Astrocyte (in vitro differentiated cells and primary cell): Measurements from ENCODE around the gene METTL26.

Experiments used
- CTCF ChIP-seq: IDR thresholded peaks from 2 replicates; pipeline ENCODE4 v1.5.1; 2011; ENCODE audit warnings: low read depth, mild to moderate bottlenecking, inconsistent platforms, low read length, moderate library complexity; ENCODE audit not compliant: insufficient read depth
- EZH2 ChIP-seq: IDR thresholded peaks from 2 replicates; pipeline ENCODE4 v1.6.1; 2012; ENCODE audit warnings: mild to moderate bottlenecking, low read length, inconsistent platforms; ENCODE audit not compliant: insufficient read depth

DNA sequence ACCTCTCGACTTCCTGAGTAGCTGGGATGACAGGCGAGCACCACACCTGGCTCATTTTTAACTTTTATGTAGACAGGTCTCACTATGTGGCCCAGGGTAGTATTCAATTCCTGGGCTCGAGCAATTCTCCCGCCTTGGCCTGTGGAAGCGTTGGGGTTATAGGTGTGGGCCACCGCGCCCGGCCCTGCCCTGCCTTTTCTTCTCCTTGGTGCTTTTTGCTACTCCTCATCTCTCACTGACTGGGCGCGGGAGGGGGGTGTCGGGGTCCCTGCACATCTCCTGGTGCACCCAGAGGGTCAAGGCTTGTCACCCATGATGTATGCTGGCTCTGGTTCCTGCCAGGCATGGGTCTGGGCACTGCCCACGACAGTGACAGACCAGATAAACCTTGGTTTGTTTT lies 8.5 kb upstream of the METTL26 start:
- no peak for TF ChIP-seq CTCF
- no peak for TF ChIP-seq EZH2
